Breast epithelium (tissue), 4 donors: ENCODE results near the gene PRPF31. TPM values are rescaled to one million over a fixed set of nuclear protein-coding genes. Genes with fewer than 3 reads are reported as not detected.
"Not testable (repeated sequence)": the region's sequence is repeated elsewhere in the genome, so short reads cannot be mapped to it uniquely, and the experiment has no call there.

Experiments used
- DNase-seq, 2 donors: peaks; one replicate each; pipeline ENCODE4 v3.0.0-alpha.2; 2019; ENCODE audit warnings: low spot score in 2 of 2
- H3K27ac ChIP-seq, 2 donors: fragments of 200-600 bp; sonication (generic) in 1 of 2; one replicate each; pipeline ENCODE4 v1.5.1; 2016 to 2019; ENCODE audit warnings: mild to moderate bottlenecking in 1 of 2
- H3K27me3 ChIP-seq, 2 donors: fragments of 200-600 bp; sonication (generic) in 1 of 2; one replicate each; pipeline versions ENCODE4 v1.5.1 to v1.6.0; 2017 to 2019; ENCODE audit warnings: control low read depth in 1 of 2, mild to moderate bottlenecking in 1 of 2
- H3K36me3 ChIP-seq: fragments of 200-600 bp; one replicate; pipeline ENCODE4 v1.5.1; 2019
- H3K4me1 ChIP-seq, 2 donors: fragments of 200-600 bp; sonication (generic); one replicate each; pipeline ENCODE4 v1.5.1; 2016 to 2019; ENCODE audit warnings: control low read depth in 1 of 2
- H3K4me3 ChIP-seq, 3 donors: fragments of 200-600 bp; sonication (generic); 1 replicate in 2 of 3; 2 replicates in 1 of 3; pipeline ENCODE4 v1.5.1; 2016 to 2019; ENCODE audit warnings: mild to moderate bottlenecking in 3 of 3, moderate library complexity in 2 of 3
- H3K9me3 ChIP-seq, 2 donors: fragments of 200-600 bp; sonication (generic) in 1 of 2; one replicate each; pipeline ENCODE4 v1.5.1; 2016 to 2019; ENCODE audit warnings: control low read depth in 1 of 2
- POLR2A ChIP-seq: fragments of 450-650 bp; IDR thresholded peaks from one replicate; pipeline ENCODE4 v1.6.1; 2016; ENCODE audit warnings: antibody characterized with exemption, mild to moderate bottlenecking, moderate library complexity
- POLR2AphosphoS5 ChIP-seq, 3 donors: sonication (generic); formaldehyde crosslinking; IDR thresholded peaks; one replicate each; pipeline ENCODE4 v1.6.1; 2017; ENCODE audit warnings: antibody characterized with exemption in 3 of 3
- intact Hi-C: fragments of 100-400 bp; cut with DNase I; formaldehyde crosslinking; loops from one replicate; pipeline ENCODE4 v1.15.1; 2023; ENCODE audit warnings: low total_unique reads
- total RNA-seq, 3 donors: library from RNA; depleted of rRNA; stranded (reverse); fragments of >200 nt; gene quantifications; one replicate each; pipeline ENCODE4 v1.1.0, GENCODE V29; 2016
- TF ChIP-seq, protein P1 (sequence below), 3 donors: fragments of 450-650 bp; IDR thresholded peaks; one replicate each; pipeline ENCODE4 v1.5.1; 2016 to 2017; ENCODE audit warnings: antibody characterized with exemption in 3 of 3, mild to moderate bottlenecking in 3 of 3, moderate library complexity in 3 of 3

Gene PRPF31
- total RNA-seq, 3 donors from 2014 or later = 45.5 to 59.6 (median 52.5) TPM

DNA sequence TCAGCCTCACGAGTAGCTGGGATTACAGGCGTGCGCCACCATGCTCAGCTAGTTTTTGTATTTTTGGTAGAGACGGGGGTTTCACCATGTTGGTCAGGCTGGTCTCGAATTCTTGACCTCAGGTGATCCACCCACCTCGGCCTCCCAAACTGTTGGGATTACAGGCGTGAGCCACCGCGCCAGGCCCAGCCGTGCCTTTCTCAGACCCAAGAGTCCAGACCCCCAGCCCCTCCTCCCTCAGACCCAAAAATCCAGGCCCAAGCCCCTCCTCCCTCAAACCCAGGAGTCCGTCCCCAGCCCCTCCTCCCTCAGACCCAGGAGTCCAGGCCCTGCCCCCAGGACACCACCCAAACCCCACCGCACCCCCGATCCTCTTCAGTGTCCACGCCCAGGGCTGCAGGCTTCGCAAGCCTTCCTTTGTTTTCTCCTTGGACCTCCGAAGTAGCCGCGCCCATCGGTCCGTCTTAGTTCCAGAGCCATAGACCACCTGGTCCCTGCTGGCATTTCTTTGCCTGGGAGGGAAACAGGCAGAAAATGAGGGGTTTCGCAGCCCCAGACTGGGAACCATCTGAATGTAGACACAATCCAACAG lies 53.7 kb downstream of the PRPF31 start:
- H3K9me3 ChIP-seq = no peaks in the 10 kb centered on the region
- no peak overlapping the region for H3K27ac ChIP-seq
- no peak overlapping the region for H3K4me3 ChIP-seq
- TF ChIP-seq POLR2AphosphoS5 (IDR thresholded peaks at IDR 0.05) (no peak), POLR2A (no peak)
- TF ChIP-seq, protein P1, sequence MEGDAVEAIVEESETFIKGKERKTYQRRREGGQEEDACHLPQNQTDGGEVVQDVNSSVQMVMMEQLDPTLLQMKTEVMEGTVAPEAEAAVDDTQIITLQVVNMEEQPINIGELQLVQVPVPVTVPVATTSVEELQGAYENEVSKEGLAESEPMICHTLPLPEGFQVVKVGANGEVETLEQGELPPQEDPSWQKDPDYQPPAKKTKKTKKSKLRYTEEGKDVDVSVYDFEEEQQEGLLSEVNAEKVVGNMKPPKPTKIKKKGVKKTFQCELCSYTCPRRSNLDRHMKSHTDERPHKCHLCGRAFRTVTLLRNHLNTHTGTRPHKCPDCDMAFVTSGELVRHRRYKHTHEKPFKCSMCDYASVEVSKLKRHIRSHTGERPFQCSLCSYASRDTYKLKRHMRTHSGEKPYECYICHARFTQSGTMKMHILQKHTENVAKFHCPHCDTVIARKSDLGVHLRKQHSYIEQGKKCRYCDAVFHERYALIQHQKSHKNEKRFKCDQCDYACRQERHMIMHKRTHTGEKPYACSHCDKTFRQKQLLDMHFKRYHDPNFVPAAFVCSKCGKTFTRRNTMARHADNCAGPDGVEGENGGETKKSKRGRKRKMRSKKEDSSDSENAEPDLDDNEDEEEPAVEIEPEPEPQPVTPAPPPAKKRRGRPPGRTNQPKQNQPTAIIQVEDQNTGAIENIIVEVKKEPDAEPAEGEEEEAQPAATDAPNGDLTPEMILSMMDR (IDR thresholded peaks at IDR 0.05) = no peak
- no peaks in the 10 kb centered on the region for H3K36me3 ChIP-seq
- DNase-seq = no peak
- H3K4me1 ChIP-seq = no peaks in the 10 kb centered on the region
- intact Hi-C loops = loop anchor here (1.0 kb wide), 1 partner anchor 9 kb away; no protein-coding TSS in a partner anchor
- no peaks in the 10 kb centered on the region for H3K27me3 ChIP-seq

DNA sequence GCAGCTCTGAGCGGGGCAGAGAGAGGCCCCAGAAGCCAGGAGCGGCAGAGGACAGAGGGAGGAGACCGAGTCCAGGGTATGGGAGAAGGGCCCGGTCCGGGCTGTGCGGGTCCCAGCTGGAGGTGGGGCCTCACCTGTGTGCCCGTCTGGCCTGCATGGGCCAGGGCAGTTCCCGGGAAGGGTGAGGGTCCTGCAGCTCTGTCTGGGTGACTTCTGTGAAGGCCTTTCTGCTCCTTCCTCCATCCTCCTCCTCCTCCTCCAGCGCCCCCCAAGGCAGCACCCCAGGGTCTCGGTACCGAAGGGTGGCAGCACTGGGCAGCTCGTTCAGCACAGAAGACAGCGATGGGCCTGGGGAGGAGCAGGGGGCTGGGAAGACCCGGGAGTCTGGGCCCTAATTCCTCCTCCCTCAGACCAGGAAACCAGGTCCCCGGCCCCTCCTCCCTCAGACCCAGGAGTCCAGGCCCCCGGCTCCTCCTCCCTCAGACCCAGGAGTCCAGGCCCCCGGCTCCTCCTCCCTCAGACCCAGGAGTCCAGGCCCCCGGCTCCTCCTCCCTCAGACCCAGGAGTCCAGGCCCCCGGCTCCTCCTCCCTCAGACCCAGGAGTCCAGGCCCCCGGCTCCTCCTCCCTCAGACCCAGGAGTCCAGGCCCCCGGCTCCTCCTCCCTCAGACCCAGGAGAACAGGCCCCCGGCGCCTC lies 56.3 kb downstream of the PRPF31 start:
- intact Hi-C loops = loop anchor here (10.0 kb wide), 1 partner anchor 63 kb away; no protein-coding TSS in a partner anchor
- not testable (repeated sequence) for H3K4me1 ChIP-seq, DNase-seq, H3K27me3 ChIP-seq, H3K9me3 ChIP-seq, H3K36me3 ChIP-seq
- Histone ChIP-seq H3K27ac (peak overlapping the region; percentile 79 to 87), H3K4me3 (peak overlapping the region in 2 of 3 donors; percentile 54 to 60)

DNA sequence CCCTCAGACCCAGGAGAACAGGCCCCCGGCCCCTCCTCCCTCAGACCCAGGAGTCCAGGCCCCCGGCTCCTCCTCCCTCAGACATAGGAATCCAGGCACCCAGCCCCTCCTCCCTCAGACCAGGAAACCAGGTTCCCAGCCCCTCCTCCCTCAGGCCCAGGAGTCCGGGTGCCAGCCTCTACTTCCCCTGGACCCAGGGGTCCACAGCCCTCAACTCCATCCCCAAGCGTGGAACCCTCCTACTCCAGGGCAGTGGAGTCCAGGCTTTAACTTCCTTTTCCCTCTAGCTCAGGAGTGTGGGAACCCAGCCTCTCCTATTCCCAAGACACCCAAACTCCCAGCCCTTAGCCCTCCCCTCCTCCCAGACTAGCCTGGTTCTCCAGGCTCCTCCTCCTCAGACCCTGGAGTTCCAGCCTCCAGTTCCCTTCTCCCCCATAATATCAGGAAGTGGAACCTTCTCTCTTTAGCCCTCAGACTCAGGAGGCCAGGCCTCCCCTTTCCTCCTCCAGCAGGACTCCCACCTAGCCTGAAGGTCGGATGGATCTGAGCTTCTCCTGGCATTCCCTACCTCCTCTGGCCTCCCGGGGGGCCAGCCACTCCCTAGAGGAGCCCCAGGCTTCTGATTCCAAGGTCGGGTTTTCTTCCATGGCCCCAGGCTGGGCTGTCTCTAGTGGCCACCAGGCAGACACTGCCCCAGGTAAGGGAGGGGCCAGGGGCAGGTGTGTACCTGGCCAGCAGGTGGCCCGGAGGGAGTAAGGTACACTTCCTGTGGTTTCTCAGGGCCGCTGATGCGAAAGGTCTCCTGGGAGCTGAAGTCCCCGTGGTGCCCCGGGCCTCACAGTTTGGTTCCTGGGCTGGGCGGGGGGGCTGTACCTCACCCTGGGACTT lies 57.2 kb downstream of the PRPF31 start, which contains the start of gene TMC4:
TMC4 (minus strand) TSS at position 690 of the 888 bp plus-strand sequence; CDS start at position 647, 43 bp downstream.
- Histone ChIP-seq H3K27me3 (no peaks in the 10 kb centered on the region), H3K36me3 (no peaks in the 10 kb centered on the region), H3K4me1 (no peaks in the 10 kb centered on the region), H3K9me3 (no peaks in the 10 kb centered on the region), H3K4me3 (peak within 1 kb of the TSS in 2 of 3 donors; percentile 54 to 60), H3K27ac (peak within 1 kb of the TSS; percentile 79 to 87)
- intact Hi-C loops = loop anchor here (10.0 kb wide), 1 partner anchor 62 kb away; no protein-coding TSS in a partner anchor
- TF ChIP-seq POLR2AphosphoS5 (IDR thresholded peaks at IDR 0.05) = no peak
- peak; percentile 31 for TF ChIP-seq POLR2A
- TF ChIP-seq, protein P1 (IDR thresholded peaks at IDR 0.05) = peak; percentile 22 to 66 (median 40)
- DNase-seq = peak in 1 of 2 donors; percentile 62

DNA sequence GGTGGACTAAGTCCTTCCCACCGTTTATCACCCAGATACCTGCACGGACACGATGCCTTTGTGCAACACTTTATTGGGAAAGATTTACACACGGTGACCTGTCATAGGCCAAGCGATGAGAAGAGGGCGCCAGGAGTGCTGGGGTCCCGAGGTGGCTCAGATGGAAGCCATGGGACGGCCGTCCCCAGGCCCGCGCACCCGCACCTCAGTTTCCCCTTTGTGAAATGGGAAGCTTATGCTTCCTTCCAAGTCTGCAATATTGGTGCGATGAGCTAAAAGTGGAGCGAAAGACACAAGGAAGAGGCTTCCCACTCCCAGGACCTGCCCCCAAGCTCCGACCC lies 57.8 kb downstream of the PRPF31 start:
- Histone ChIP-seq H3K4me1 (no peaks in the 10 kb centered on the region), H3K9me3 (no peaks in the 10 kb centered on the region), H3K36me3 (no peaks in the 10 kb centered on the region), H3K27me3 (no peaks in the 10 kb centered on the region), H3K27ac (peak overlapping the region; percentile 79 to 87), H3K4me3 (peak overlapping the region in 2 of 3 donors; percentile 54 to 60)
- intact Hi-C loops = loop anchor here (10.0 kb wide), 1 partner anchor 61 kb away; no protein-coding TSS in a partner anchor
- TF ChIP-seq POLR2AphosphoS5 (IDR thresholded peaks at IDR 0.05) (no peak), POLR2A (no peak)
- TF ChIP-seq, protein P1 (IDR thresholded peaks at IDR 0.05) = no peak
- no peak for DNase-seq
